Measurements from ENCODE around the gene SLC6A13.

SLC6A13 gene

DNA sequence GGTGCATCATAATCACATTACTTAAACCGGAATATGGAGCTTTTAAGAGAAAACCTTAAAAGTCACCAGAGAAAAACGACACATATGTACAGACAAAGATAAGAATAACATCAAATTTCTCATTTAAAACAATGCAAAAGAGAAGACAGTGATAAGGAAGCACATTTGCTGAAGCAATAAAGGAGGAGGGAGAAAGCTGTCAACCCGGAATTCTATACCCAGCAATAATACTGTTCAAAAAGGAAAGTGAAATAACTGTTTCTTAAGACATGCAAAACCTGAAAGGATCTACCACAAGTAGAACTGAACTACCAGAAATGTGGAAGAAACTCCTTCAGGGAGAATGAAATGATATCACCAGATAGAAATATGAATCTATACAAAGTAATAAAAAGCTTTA lies 15.4 kb downstream of the SLC6A13 start:
- CTCF ChIA-PET: interaction anchor here (0.6 kb wide), 1 partner anchor 27 kb away, joined by 3 read pairs; no protein-coding TSS in a partner anchor
- no peak for DNase-seq (ENCODE audit: low spot score)
- TF ChIP-seq, protein P1, sequence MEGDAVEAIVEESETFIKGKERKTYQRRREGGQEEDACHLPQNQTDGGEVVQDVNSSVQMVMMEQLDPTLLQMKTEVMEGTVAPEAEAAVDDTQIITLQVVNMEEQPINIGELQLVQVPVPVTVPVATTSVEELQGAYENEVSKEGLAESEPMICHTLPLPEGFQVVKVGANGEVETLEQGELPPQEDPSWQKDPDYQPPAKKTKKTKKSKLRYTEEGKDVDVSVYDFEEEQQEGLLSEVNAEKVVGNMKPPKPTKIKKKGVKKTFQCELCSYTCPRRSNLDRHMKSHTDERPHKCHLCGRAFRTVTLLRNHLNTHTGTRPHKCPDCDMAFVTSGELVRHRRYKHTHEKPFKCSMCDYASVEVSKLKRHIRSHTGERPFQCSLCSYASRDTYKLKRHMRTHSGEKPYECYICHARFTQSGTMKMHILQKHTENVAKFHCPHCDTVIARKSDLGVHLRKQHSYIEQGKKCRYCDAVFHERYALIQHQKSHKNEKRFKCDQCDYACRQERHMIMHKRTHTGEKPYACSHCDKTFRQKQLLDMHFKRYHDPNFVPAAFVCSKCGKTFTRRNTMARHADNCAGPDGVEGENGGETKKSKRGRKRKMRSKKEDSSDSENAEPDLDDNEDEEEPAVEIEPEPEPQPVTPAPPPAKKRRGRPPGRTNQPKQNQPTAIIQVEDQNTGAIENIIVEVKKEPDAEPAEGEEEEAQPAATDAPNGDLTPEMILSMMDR (conservative IDR thresholded peaks at IDR 0.05; ENCODE audit: low read depth): no peak
- H3K27ac ChIP-seq: no peak overlapping the region
- POLR2A ChIA-PET (ENCODE audit: low non-redundant PET): no interaction called here

DNA sequence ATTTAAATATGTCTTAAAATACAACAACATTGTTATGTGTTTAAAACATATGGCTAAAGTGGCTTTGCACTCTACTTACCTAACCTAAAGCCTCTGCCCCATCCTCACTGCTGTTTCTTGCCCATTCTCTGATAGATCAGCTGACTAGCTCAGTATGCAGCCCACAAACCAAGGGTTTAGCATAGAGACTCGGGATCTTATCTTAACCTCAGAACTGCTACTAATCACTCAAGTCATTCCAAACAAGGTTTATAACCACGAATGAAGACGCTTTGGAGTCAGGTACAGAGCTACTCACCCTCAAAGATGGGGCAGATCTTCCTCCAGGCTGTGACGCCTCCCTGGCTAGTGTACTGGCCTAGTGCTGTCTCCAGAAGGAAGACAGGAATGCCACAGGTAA lies 19.3 kb downstream of the SLC6A13 start:
- DNase-seq (ENCODE audit: low spot score): no peak
- ChIA-PET CTCF (no interaction called here), POLR2A (ENCODE audit: low non-redundant PET) (no interaction called here)
- no peak overlapping the region for H3K27ac ChIP-seq
- TF ChIP-seq, protein P1 (conservative IDR thresholded peaks at IDR 0.05; ENCODE audit: low read depth): no peak

DNA sequence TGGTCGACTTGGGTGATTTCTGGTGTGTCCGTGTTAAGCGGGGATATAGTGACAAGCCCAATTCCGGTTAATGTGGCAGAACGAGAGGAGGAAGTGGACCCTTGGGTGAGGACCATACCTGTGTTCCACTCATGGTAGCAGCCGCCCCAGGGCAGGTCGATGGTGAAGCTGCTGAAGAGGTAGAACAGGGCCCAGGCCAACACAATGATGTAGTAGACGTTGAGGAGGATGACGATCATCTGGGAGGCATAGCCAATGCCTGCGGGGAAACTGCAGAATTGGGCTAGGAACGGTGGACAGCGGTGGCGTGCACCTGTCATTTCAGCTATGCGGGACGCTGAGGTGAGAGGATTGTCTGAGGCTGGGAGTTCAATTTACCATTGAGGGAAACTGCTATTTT lies 20.1 kb downstream of the SLC6A13 start:
- TF ChIP-seq, protein P1 (conservative IDR thresholded peaks at IDR 0.05; ENCODE audit: low read depth): no peak
- POLR2A ChIA-PET (ENCODE audit: low non-redundant PET): no interaction called here
- CTCF ChIA-PET: interaction anchor here (0.5 kb wide), 1 partner anchor 10 kb away, joined by 3 read pairs; no protein-coding TSS in a partner anchor
- DNase-seq (ENCODE audit: low spot score): no peak
- no peak overlapping the region for H3K27ac ChIP-seq

DNA sequence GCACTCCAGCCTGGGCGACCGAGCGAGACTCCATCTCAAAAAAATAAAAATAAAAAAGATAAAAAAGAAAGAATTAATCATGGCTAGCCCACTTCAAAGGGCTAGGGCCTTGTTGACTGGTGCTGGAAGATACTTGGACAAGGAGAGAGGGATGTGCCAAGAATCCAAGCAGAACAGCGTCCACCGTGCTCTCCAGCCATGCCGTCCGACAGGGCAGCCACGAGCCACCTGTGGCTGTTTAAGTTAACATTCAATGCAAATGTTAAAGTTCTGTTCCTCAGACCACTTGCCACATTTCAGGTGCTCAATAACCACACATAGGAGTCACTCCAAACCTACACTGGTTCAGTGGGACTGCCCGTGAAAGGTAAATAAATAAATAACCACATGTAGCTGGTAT lies 21.4 kb downstream of the SLC6A13 start:
- no peak for DNase-seq (ENCODE audit: low spot score)

DNA sequence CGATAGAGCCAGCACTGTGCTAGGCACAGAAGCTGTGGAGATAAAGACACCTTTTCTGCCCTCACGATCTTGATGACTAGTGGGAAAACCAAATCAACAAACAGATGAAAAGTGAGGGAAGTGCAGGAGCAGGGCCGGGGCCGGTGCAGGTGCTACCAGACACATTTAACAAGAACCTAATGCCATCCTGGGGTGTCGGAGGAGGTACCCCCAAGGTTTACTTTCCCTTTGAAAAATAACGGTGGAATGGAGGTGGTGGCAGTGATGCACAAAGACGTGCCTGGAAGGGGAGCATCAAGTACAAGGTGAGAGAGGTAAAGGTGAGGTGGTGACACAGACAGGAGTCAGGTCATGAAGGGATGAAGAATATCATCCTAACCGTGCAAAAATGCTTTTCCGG lies 22.1 kb downstream of the SLC6A13 start:
- no peak overlapping the region for H3K27ac ChIP-seq
- DNase-seq (ENCODE audit: low spot score): no peak
- TF ChIP-seq, protein P1 (conservative IDR thresholded peaks at IDR 0.05; ENCODE audit: low read depth): no peak
- ChIA-PET CTCF (no interaction called here), POLR2A (ENCODE audit: low non-redundant PET) (no interaction called here)

More for the DNA sequence above, 21.4 kb downstream of the SLC6A13 start:
- POLR2A ChIA-PET (ENCODE audit: low non-redundant PET): no interaction called here
- CTCF ChIA-PET: no interaction called here
- TF ChIP-seq, protein P1 (conservative IDR thresholded peaks at IDR 0.05; ENCODE audit: low read depth): no peak
- no peak overlapping the region for H3K27ac ChIP-seq

DNA sequence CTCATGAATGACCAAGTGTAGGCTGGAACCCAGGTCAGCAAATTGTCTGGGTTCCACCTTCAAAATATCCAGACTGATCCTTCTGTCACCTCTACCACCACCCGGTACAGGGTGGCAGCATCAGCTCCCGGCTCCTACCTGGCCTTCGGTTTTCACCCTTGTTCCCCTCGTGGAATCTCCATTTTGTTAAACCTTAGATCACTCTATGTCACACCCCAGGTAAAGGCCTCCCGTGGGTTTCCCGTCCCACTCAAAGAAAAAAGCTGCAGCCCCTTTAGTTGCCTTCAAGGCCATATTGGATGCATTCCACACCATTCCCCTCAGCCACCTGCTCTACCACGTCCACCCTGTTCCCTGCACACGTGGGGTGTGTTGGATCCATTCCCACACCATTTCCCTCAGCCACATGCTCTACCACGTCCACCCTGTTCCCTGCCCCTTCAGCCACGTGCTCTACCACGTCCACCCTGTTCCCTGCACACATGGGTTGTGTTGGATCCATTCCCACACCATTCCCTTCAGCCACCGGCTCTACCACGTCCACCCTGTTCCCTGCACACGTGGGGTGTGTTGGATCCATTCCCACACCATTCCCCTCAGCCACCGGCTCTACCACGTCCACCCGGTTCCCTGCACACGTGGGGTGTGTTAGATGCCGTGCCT lies 23.8 kb downstream of the SLC6A13 start:
- no peak for DNase-seq (ENCODE audit: low spot score)
- ChIA-PET POLR2A (ENCODE audit: low non-redundant PET) (no interaction called here), CTCF (no interaction called here)
- TF ChIP-seq, protein P1 (conservative IDR thresholded peaks at IDR 0.05; ENCODE audit: low read depth): no peak
- no peak overlapping the region for H3K27ac ChIP-seq
